ENCODE measurements around the gene CNTNAP5.

CNTNAP5 gene

GRCh38 chr2:124602759-124603158 lies 577.7 kb downstream of the CNTNAP5 start:
- Histone ChIP-seq H3K4me1 (ENCODE audit: low read length) (no peaks in the 10 kb centered on the region), H3K27ac (ENCODE audit: low read length) (no peak overlapping the region), H3K9me2 (replicated peaks; ENCODE audit: insufficient read depth, low read length) (no peaks in the 10 kb centered on the region), H3K9me3 (replicated peaks; ENCODE audit: insufficient read depth, low read length) (no peaks in the 10 kb centered on the region), H3K9ac (ENCODE audit: low read length) (no peak overlapping the region), H4K20me1 (ENCODE audit: insufficient read depth, low read length) (no peaks in the 10 kb centered on the region), H2AFZ (ENCODE audit: low read length) (no peak overlapping the region), H3K4me2 (ENCODE audit: low read depth, low read length) (no peak overlapping the region), H3F3A (ENCODE audit: insufficient read depth, low read length) (no peaks in the 10 kb centered on the region), H3K4me3 (ENCODE audit: low read length) (no peak overlapping the region), H3K36me3 (replicated peaks; ENCODE audit: insufficient read depth, low read length) (no peaks in the 10 kb centered on the region), H3K79me2 (ENCODE audit: low read length) (no peaks in the 10 kb centered on the region), H3K27me3 (replicated peaks; ENCODE audit: insufficient read depth, low read length) (no peaks in the 10 kb centered on the region)
- TF ChIP-seq EZH2phosphoT487 (IDR thresholded peaks at IDR 0.05; ENCODE audit: low read length) (no peak), EZH2 (optimal IDR thresholded peaks at IDR 0.05; ENCODE audit: low read depth, low read length) (no peak), CTCF (IDR thresholded peaks at IDR 0.05; ENCODE audit: low read length) (no peak)
- DNase-seq, result no peak

GRCh38 chr2:124604940-124605339 lies 579.9 kb downstream of the CNTNAP5 start:
- H3K9me2 ChIP-seq (replicated peaks; ENCODE audit: insufficient read depth, low read length), result no peaks in the 10 kb centered on the region

GRCh38 chr2:124607679-124608078 lies 582.6 kb downstream of the CNTNAP5 start:
- no peak for DNase-seq
- H4K20me1 ChIP-seq (ENCODE audit: insufficient read depth, low read length), result no peaks in the 10 kb centered on the region
- no peaks in the 10 kb centered on the region for H3K36me3 ChIP-seq (replicated peaks; ENCODE audit: insufficient read depth, low read length)
- no peak overlapping the region for H3K27ac ChIP-seq (ENCODE audit: low read length)
- H3K9ac ChIP-seq (ENCODE audit: low read length), result no peak overlapping the region
- no peak overlapping the region for H3K4me3 ChIP-seq (ENCODE audit: low read length)
- H3K27me3 ChIP-seq (replicated peaks; ENCODE audit: insufficient read depth, low read length), result no peaks in the 10 kb centered on the region
- no peak for TF ChIP-seq EZH2 (optimal IDR thresholded peaks at IDR 0.05; ENCODE audit: low read depth, low read length)
- no peak for TF ChIP-seq EZH2phosphoT487 (IDR thresholded peaks at IDR 0.05; ENCODE audit: low read length)
- TF ChIP-seq CTCF (IDR thresholded peaks at IDR 0.05; ENCODE audit: low read length), result no peak
- no peaks in the 10 kb centered on the region for H3K9me3 ChIP-seq (replicated peaks; ENCODE audit: insufficient read depth, low read length)
- H3K79me2 ChIP-seq (ENCODE audit: low read length), result no peaks in the 10 kb centered on the region
- H3K9me2 ChIP-seq (replicated peaks; ENCODE audit: insufficient read depth, low read length), result no peaks in the 10 kb centered on the region
- no peak overlapping the region for H2AFZ ChIP-seq (ENCODE audit: low read length)
- no peaks in the 10 kb centered on the region for H3F3A ChIP-seq (ENCODE audit: insufficient read depth, low read length)
- no peak overlapping the region for H3K4me2 ChIP-seq (ENCODE audit: low read depth, low read length)
- H3K4me1 ChIP-seq (ENCODE audit: low read length), result no peaks in the 10 kb centered on the region

More at GRCh38 chr2:124604940-124605339, 579.9 kb downstream of the CNTNAP5 start:
- no peaks in the 10 kb centered on the region for H3K79me2 ChIP-seq (ENCODE audit: low read length)
- no peaks in the 10 kb centered on the region for H3K9me3 ChIP-seq (replicated peaks; ENCODE audit: insufficient read depth, low read length)
- no peak overlapping the region for H3K4me2 ChIP-seq (ENCODE audit: low read depth, low read length)
- no peaks in the 10 kb centered on the region for H3F3A ChIP-seq (ENCODE audit: insufficient read depth, low read length)
- no peak overlapping the region for H2AFZ ChIP-seq (ENCODE audit: low read length)
- H3K9ac ChIP-seq (ENCODE audit: low read length), result no peak overlapping the region
- H3K4me1 ChIP-seq (ENCODE audit: low read length), result no peaks in the 10 kb centered on the region
- H3K36me3 ChIP-seq (replicated peaks; ENCODE audit: insufficient read depth, low read length), result no peaks in the 10 kb centered on the region
- H4K20me1 ChIP-seq (ENCODE audit: insufficient read depth, low read length), result no peaks in the 10 kb centered on the region
- no peak overlapping the region for H3K27ac ChIP-seq (ENCODE audit: low read length)
- no peak for TF ChIP-seq EZH2phosphoT487 (IDR thresholded peaks at IDR 0.05; ENCODE audit: low read length)
- TF ChIP-seq CTCF (IDR thresholded peaks at IDR 0.05; ENCODE audit: low read length), result no peak
- no peak for TF ChIP-seq EZH2 (optimal IDR thresholded peaks at IDR 0.05; ENCODE audit: low read depth, low read length)
- no peak for DNase-seq
- no peaks in the 10 kb centered on the region for H3K27me3 ChIP-seq (replicated peaks; ENCODE audit: insufficient read depth, low read length)
- H3K4me3 ChIP-seq (ENCODE audit: low read length), result no peak overlapping the region

Data from MM.1S (cell line).